HepG2 (cell line): Measurements from ENCODE around the gene IFNLR1. TPM values are rescaled to one million over a fixed set of nuclear protein-coding genes. Genes with fewer than 3 reads are reported as not detected.

Experiments used
- ATAC-seq: fragments of 200-7000 bp; cut with Tn5 transposase; 3 replicates; pipeline ENCODE4 v1.9.1; 2020; ENCODE audit warnings: mild to moderate bottlenecking, moderate library complexity
- BruUV-seq: library from RNA; stranded (reverse); fragments of 400-500 nt; replicated peaks from 2 replicates; lab custom pipeline; 2021; lab: Mats Ljungman, UMichigan
- CTCF ChIA-PET: fragments of 300-600 bp; formaldehyde crosslinking; extraction: SDS; loops from one replicate; lab custom pipeline; 2021; ENCODE audit warnings: low total read pairs, inconsistent platforms, low intra/inter-chr PET ratio; lab: Yijun Ruan, JAX
- POLR2A ChIA-PET: fragments of 350-600 bp; sonication (Branson Sonifier 250); formaldehyde crosslinking; loops from one replicate; lab custom pipeline; 2020; ENCODE audit warnings: antibody characterized with exemption, inconsistent platforms; lab: Yijun Ruan, JAX
- DNase-seq: peaks from one replicate; pipeline ENCODE4 v3.0.0-alpha.2; 2015; ENCODE audit warnings: low spot score
- FAIRE-seq: peaks from 3 replicates; lab custom pipeline; 2011; peaks lifted over from hg19 to GRCh38; lab: Jason Lieb, UNC
- H2AFZ ChIP-seq: one replicate; pipeline ENCODE4 v1.6.1; 2011; ENCODE audit warnings: low read length, inconsistent platforms
- H3K27ac ChIP-seq: fragments of 300-600 bp; 3 replicates; pipeline ENCODE4 v1.8.0; 2011; ENCODE audit warnings: mixed run types, mild to moderate bottlenecking, mixed read lengths, low read length, inconsistent platforms; ENCODE audit not compliant: insufficient read depth; ENCODE audit errors: extremely low read length
- H3K27me3 ChIP-seq, 2 experiments: fragments of 200-600 bp in 1 of 2; 2 replicates in 1 of 2; 3 replicates in 1 of 2; pipeline versions ENCODE4 v1.6.0 to v1.8.0; 2011; ENCODE audit warnings: low read length in 2 of 2, mild to moderate bottlenecking in 2 of 2, moderate library complexity in 2 of 2, inconsistent platforms in 1 of 2; ENCODE audit not compliant: insufficient read depth in 2 of 2, control insufficient read depth in 1 of 2
- H3K36me3 ChIP-seq, 2 experiments: fragments of 200-600 bp in 1 of 2; replicated peaks in 1 of 2; 2 replicates in 1 of 2; 3 replicates in 1 of 2; pipeline versions ENCODE4 v1.5.1 to v1.8.0; 2011; ENCODE audit warnings: low read length in 2 of 2, inconsistent platforms in 1 of 2; ENCODE audit not compliant: insufficient read depth in 2 of 2, control insufficient read depth in 1 of 2
- H3K4me1 ChIP-seq: 2 replicates; pipeline ENCODE4 v1.5.1; 2012; ENCODE audit warnings: low read length, inconsistent platforms; ENCODE audit not compliant: insufficient read depth
- H3K4me2 ChIP-seq: 2 replicates; pipeline ENCODE4 v1.6.0; 2011; ENCODE audit warnings: low read depth, low read length, inconsistent platforms
- H3K4me3 ChIP-seq, 3 experiments: fragments of 200-600 bp in 1 of 3; sonication (generic), shearing (Covaris generic) in 1 of 3; replicated peaks in 1 of 3; 2 replicates each; pipeline ENCODE4 v1.5.1; 2011 to 2016; ENCODE audit warnings: low read length in 3 of 3, inconsistent platforms in 2 of 3, low read depth in 2 of 3, mild to moderate bottlenecking in 2 of 3, control low read depth in 1 of 3, mixed read lengths in 1 of 3; ENCODE audit not compliant: insufficient read depth in 1 of 3
- H3K79me2 ChIP-seq: one replicate; pipeline ENCODE4 v1.6.1; 2011; ENCODE audit warnings: low read length, inconsistent platforms; ENCODE audit not compliant: insufficient read depth
- H3K9ac ChIP-seq: 2 replicates; pipeline ENCODE4 v1.6.0; 2011; ENCODE audit warnings: mild to moderate bottlenecking, low read depth, low read length, inconsistent platforms; ENCODE audit not compliant: insufficient read depth
- H3K9me3 ChIP-seq: 2 replicates; pipeline ENCODE4 v1.5.1; 2012; ENCODE audit warnings: mild to moderate bottlenecking, low read length
- H4K20me1 ChIP-seq: 2 replicates; pipeline ENCODE4 v1.6.0; 2011; ENCODE audit warnings: inconsistent platforms, mild to moderate bottlenecking, low read length, moderate library complexity; ENCODE audit not compliant: insufficient read depth
- EZH2 ChIP-seq: conservative IDR thresholded peaks from 2 replicates; pipeline ENCODE4 v1.6.1; 2012; ENCODE audit warnings: mild to moderate bottlenecking, low read depth, low read length, moderate library complexity
- HES4 ChIP-seq: sonication (generic); formaldehyde crosslinking; IDR thresholded peaks from 2 replicates; pipeline ENCODE4 v1.9.0; 2021; ENCODE audit warnings: mild to moderate bottlenecking, missing genetic modification reagents, borderline replicate concordance
- LCORL ChIP-seq, 2 experiments: fragments of 450-650 bp in 1 of 2; sonication (generic) in 1 of 2; formaldehyde crosslinking in 1 of 2; IDR thresholded peaks; 2 replicates each; pipeline versions ENCODE4 v1.5.0 to v1.6.1; 2017 to 2020; ENCODE audit warnings: antibody characterized with exemption in 1 of 2, missing genetic modification reagents in 1 of 2
- MAF1 ChIP-seq: sonication (generic); formaldehyde crosslinking; IDR thresholded peaks from 2 replicates; pipeline ENCODE4 v1.5.0; 2020; ENCODE audit warnings: missing genetic modification reagents, borderline replicate concordance
- MTF2 ChIP-seq: sonication (generic); formaldehyde crosslinking; IDR thresholded peaks from 2 replicates; pipeline ENCODE4 v1.5.0; 2020; ENCODE audit warnings: missing genetic modification reagents, borderline replicate concordance
- SMAD9 ChIP-seq: sonication (generic); formaldehyde crosslinking; IDR thresholded peaks from 2 replicates; pipeline ENCODE4 v1.5.1; 2020; ENCODE audit warnings: mild to moderate bottlenecking, missing genetic modification reagents
- ZFX ChIP-seq: sonication (generic); formaldehyde crosslinking; IDR thresholded peaks from 2 replicates; pipeline ENCODE4 v1.4.0; 2020; ENCODE audit warnings: mild to moderate bottlenecking, low read depth, missing genetic modification reagents, moderate library complexity
- ZKSCAN8 ChIP-seq: IDR thresholded peaks from 2 replicates; pipeline ENCODE4 v1.6.1; 2016; ENCODE audit warnings: borderline replicate concordance, missing genetic modification reagents, missing compliant biosample characterization
- ZNF251 ChIP-seq: sonication (generic); formaldehyde crosslinking; IDR thresholded peaks from 2 replicates; pipeline ENCODE4 v1.9.0; 2021; ENCODE audit warnings: mild to moderate bottlenecking, missing genetic modification reagents
- ZNF567 ChIP-seq: sonication (generic); formaldehyde crosslinking; IDR thresholded peaks from 2 replicates; pipeline ENCODE4 v1.8.1; 2023; ENCODE audit warnings: mild to moderate bottlenecking, missing genetic modification reagents, borderline replicate concordance
- ZSCAN29 ChIP-seq: sonication (generic); formaldehyde crosslinking; conservative IDR thresholded peaks from 2 replicates; pipeline ENCODE4 v1.4.0; 2020; ENCODE audit warnings: mild to moderate bottlenecking, missing genetic modification reagents
- WGBS: methylation state at CpG from one replicate; pipeline ENCODE4 v1.1.6; 2017; ENCODE audit warnings: low lambda C conversion rate; 5-methylcytosine and 5-hydroxymethylcytosine counted together
- in situ Hi-C: cut with HindIII; loops from 2 replicates; pipeline ENCODE4 v1.10.0; 2017; ENCODE audit warnings: low pct_unique_long_range_greater_than_20kb; ENCODE audit not compliant: extremely low pct_ligation_motif_present
- intact Hi-C: fragments of 100-400 bp; cut with micrococcal nuclease; formaldehyde crosslinking; loops from one replicate; pipeline ENCODE4 v1.10.0; 2022; ENCODE audit not compliant: unreplicated experiment
- polyA plus RNA-seq, 8 experiments: library from polyadenylated mRNA; depleted of rRNA in 3 of 8; stranded (reverse) in 7 of 8; unstranded in 1 of 8; fragments of >200 nt; fragmentation: Illumina TruSeq in 4 of 8; extraction: Trizol in 4 of 8; gene quantifications; 2 replicates each; pipeline versions ENCODE4 v1.2.1 to v1.2.3, GENCODE V29; 2011 to 2016; ENCODE audit warnings: low read depth in 4 of 8, missing spikeins in 1 of 8, mixed read lengths in 1 of 8; ENCODE audit not compliant: insufficient read depth in 1 of 8
- total RNA-seq, 5 experiments: library from RNA; depleted of rRNA; stranded (reverse); fragments of >200 nt; fragmentation: Illumina TruSeq; extraction: Trizol; gene quantifications; 2 replicates each; pipeline ENCODE4 v1.2.3, GENCODE V29; 2016; ENCODE audit warnings: low read depth in 1 of 5
- TF ChIP-seq, protein P1 (sequence below): sonication (generic); formaldehyde crosslinking; IDR thresholded peaks from 2 replicates; pipeline ENCODE4 v1.5.0; 2020; ENCODE audit warnings: missing genetic modification reagents
- TF ChIP-seq, protein P2 (sequence below): sonication (generic); formaldehyde crosslinking; IDR thresholded peaks from 2 replicates; pipeline ENCODE4 v1.4.0; 2020; ENCODE audit warnings: missing genetic modification reagents, mild to moderate bottlenecking, borderline replicate concordance
- TF ChIP-seq, protein P3 (sequence below): sonication (generic); formaldehyde crosslinking; IDR thresholded peaks from 2 replicates; pipeline ENCODE4 v1.5.0; 2020; ENCODE audit warnings: mild to moderate bottlenecking, missing genetic modification reagents, borderline replicate concordance
- TF ChIP-seq, protein P4 (sequence below): conservative IDR thresholded peaks from 2 replicates; pipeline ENCODE4 v1.6.1; 2018; ENCODE audit warnings: missing genetic modification reagents

IFNLR1 gene
- total and polyA plus RNA-seq, 2 of the 13 experiments (the other 11 are each of a cell fraction or from before 2014, with no cell fraction given) = 3.8 to 8.5 TPM

DNA sequence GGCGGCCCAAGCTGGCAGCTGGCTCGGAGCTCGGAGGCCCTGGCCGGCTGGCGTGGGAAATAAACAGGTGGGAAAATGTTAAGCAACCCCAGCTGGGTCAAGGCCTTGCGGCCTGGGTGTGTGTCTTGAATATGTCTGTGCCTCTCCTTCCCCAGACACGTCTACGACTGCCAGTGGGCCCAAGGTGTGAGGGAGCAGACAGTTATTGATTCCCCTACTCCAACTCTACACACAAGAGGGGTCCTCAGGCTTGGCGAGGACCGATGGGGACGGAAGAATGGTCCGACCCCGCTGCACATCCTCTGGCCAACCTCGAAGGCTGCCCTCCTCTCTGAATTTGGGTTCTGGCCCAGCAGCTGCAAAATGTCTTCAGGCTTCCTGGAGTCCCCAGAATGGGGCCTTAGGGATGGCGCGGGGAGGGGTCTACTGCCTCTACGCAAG, 46.3 kb downstream of the IFNLR1 start:
- Histone ChIP-seq H3K4me3 (no peak overlapping the region), H3K9ac (no peak overlapping the region), H3K4me2 (no peak overlapping the region), H3K27ac (no peak overlapping the region), H3K36me3 (peaks cover 1 to 4% of the 10 kb centered on the region in 2 experiments; a peak in 2 of 5 replicates), H4K20me1 (no peaks in the 10 kb centered on the region), H3K79me2 (no peaks in the 10 kb centered on the region), H3K27me3 (no peaks in the 10 kb centered on the region; a peak in 1 of 5 replicates), H3K4me1 (peaks cover 45% of the 10 kb centered on the region), H3K9me3 (no peaks in the 10 kb centered on the region), H2AFZ (no peak overlapping the region)
- ATAC-seq = no peak
- CTCF ChIA-PET = no interaction called here
- no peak for DNase-seq
- no TSS peak for BruUV-seq
- FAIRE-seq = no peak
- WGBS = 83% methylated on average over 14 of the region's 17 CpGs
- POLR2A ChIA-PET = interaction anchor here (1.4 to 1.6 kb wide), 2 partner anchors 19 to 23 kb away, joined by 3 to 5 read pairs; no protein-coding TSS in a partner anchor
- intact Hi-C loops (no loop called here), in situ Hi-C loops (no loop called here)
- TF ChIP-seq EZH2 (no peak), ZFX (CRISPR knock-in tag) (no peak), ZNF251 (CRISPR knock-in tag) (no peak), ZKSCAN8 (CRISPR knock-in tag) (no peak), ZNF567 (CRISPR knock-in tag) (no peak), ZSCAN29 (no peak), MAF1 (CRISPR knock-in tag) (no peak), SMAD9 (CRISPR knock-in tag) (no peak), LCORL (IDR thresholded peaks at IDR 0.05) (no peak), LCORL (CRISPR knock-in tag; IDR thresholded peaks at IDR 0.05) (no peak), MTF2 (CRISPR knock-in tag) (no peak), HES4 (no peak)
- TF ChIP-seq, protein P1, sequence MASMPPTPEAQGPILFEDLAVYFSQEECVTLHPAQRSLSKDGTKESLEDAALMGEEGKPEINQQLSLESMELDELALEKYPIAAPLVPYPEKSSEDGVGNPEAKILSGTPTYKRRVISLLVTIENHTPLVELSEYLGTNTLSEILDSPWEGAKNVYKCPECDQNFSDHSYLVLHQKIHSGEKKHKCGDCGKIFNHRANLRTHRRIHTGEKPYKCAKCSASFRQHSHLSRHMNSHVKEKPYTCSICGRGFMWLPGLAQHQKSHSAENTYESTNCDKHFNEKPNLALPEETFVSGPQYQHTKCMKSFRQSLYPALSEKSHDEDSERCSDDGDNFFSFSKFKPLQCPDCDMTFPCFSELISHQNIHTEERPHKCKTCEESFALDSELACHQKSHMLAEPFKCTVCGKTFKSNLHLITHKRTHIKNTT = no peak
- TF ChIP-seq, protein P2, sequence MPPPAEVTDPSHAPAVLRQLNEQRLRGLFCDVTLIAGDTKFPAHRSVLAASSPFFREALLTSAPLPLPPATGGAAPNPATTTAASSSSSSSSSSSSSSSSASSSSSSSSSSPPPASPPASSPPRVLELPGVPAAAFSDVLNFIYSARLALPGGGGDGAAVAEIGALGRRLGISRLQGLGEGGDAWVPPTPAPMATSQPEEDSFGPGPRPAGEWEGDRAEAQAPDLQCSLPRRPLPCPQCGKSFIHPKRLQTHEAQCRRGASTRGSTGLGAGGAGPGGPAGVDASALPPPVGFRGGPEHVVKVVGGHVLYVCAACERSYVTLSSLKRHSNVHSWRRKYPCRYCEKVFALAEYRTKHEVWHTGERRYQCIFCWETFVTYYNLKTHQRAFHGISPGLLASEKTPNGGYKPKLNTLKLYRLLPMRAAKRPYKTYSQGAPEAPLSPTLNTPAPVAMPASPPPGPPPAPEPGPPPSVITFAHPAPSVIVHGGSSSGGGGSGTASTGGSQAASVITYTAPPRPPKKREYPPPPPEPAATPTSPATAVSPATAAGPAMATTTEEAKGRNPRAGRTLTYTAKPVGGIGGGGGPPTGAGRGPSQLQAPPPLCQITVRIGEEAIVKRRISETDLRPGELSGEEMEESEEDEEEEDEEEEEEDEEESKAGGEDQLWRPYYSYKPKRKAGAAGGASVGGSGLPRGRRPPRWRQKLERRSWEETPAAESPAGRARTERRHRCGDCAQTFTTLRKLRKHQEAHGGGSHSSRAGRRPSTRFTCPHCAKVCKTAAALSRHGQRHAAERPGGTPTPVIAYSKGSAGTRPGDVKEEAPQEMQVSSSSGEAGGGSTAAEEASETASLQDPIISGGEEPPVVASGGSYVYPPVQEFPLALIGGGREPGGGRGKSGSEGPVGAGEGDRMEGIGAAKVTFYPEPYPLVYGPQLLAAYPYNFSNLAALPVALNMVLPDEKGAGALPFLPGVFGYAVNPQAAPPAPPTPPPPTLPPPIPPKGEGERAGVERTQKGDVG (CRISPR knock-in tag) = no peak
- TF ChIP-seq, protein P3, sequence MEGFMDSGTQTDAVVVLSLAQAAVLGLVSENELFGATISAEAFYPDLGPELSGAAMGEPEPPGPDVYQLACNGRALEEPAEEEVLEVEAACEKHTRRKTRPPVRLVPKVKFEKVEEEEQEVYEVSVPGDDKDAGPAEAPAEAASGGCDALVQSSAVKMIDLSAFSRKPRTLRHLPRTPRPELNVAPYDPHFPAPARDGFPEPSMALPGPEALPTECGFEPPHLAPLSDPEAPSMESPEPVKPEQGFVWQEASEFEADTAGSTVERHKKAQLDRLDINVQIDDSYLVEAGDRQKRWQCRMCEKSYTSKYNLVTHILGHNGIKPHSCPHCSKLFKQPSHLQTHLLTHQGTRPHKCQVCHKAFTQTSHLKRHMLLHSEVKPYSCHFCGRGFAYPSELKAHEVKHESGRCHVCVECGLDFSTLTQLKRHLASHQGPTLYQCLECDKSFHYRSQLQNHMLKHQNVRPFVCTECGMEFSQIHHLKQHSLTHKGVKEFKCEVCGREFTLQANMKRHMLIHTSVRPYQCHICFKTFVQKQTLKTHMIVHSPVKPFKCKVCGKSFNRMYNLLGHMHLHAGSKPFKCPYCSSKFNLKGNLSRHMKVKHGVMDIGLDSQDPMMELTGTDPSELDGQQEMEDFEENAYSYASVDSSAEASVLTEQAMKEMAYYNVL (CRISPR knock-in tag) = no peak
- TF ChIP-seq, protein P4, sequence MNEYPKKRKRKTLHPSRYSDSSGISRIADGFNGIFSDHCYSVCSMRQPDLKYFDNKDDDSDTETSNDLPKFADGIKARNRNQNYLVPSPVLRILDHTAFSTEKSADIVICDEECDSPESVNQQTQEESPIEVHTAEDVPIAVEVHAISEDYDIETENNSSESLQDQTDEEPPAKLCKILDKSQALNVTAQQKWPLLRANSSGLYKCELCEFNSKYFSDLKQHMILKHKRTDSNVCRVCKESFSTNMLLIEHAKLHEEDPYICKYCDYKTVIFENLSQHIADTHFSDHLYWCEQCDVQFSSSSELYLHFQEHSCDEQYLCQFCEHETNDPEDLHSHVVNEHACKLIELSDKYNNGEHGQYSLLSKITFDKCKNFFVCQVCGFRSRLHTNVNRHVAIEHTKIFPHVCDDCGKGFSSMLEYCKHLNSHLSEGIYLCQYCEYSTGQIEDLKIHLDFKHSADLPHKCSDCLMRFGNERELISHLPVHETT (CRISPR knock-in tag) = no peak
